Lower lobe of right lung (tissue), 2 donors: ENCODE measurements around the gene CRTC3. TPM values are rescaled to one million over a fixed set of nuclear protein-coding genes. Genes with fewer than 3 reads are reported as not detected.
"Not testable (repeated sequence)": the region's sequence is repeated elsewhere in the genome, so short reads cannot be mapped to it uniquely, and the experiment has no call there.

Experiments
- ATAC-seq, 2 donors: fragments of 200-7000 bp; cut with Tn5 transposase; one replicate each; pipeline ENCODE4 v1.9.1; 2020 to 2022; ENCODE audit warnings: mild to moderate bottlenecking in 2 of 2, moderate library complexity in 2 of 2
- DNase-seq: peaks from one replicate; pipeline ENCODE4 v3.0.0-alpha.2; 2020
- H3K27ac ChIP-seq: fragments of 200-600 bp; one replicate; pipeline ENCODE4 v1.8.0; 2022
- H3K27me3 ChIP-seq: fragments of 200-600 bp; one replicate; pipeline ENCODE4 v1.8.0; 2022; ENCODE audit warnings: low read depth
- H3K36me3 ChIP-seq: fragments of 200-600 bp; one replicate; pipeline ENCODE4 v1.8.0; 2022; ENCODE audit warnings: mild to moderate bottlenecking
- H3K4me1 ChIP-seq: fragments of 200-600 bp; one replicate; pipeline ENCODE4 v1.8.0; 2022
- H3K4me3 ChIP-seq: fragments of 200-600 bp; one replicate; pipeline ENCODE4 v1.8.0; 2022; ENCODE audit warnings: mild to moderate bottlenecking
- H3K9me3 ChIP-seq: fragments of 200-600 bp; one replicate; pipeline ENCODE4 v1.8.0; 2022
- CTCF ChIP-seq: fragments of 200-600 bp; IDR thresholded peaks from one replicate; pipeline ENCODE4 v1.8.0; 2022; ENCODE audit warnings: antibody characterized with exemption, mild to moderate bottlenecking
- intact Hi-C: fragments of 100-400 bp; cut with DNase I; formaldehyde crosslinking; loops from one replicate; pipeline ENCODE4 v1.11.0; 2022
- total RNA-seq: library from RNA; stranded (reverse); fragmentation: NEBNext Ultra II Directional; extraction: Animal tissue kit (Norgen Biotek cat#: 25700); gene quantifications from one replicate; pipeline ENCODE4 v1.2.1, GENCODE V29; 2021
- donor health status: DM: no; HTN: yes; CAD: no; lungs with severe emphysema.

Gene CRTC3
- total RNA-seq, 1 donor from 2014 or later: 40.6 TPM

GRCh38 chr15:90650956-90651689 lies 121.4 kb downstream of the CRTC3 start:
- no peak for ATAC-seq
- intact Hi-C loops: no loop called here
- Histone ChIP-seq H3K27ac (no peak overlapping the region), H3K4me3 (no peak overlapping the region), H3K9me3 (no peaks in the 10 kb centered on the region), H3K36me3 (no peaks in the 10 kb centered on the region), H3K27me3 (no peaks in the 10 kb centered on the region), H3K4me1 (peaks cover 32% of the 10 kb centered on the region)
- TF ChIP-seq CTCF: no peak
- no peak for DNase-seq

GRCh38 chr15:90654233-90655136 lies 124.8 kb downstream of the CRTC3 start:
- intact Hi-C loops: no loop called here
- Histone ChIP-seq H3K36me3 (no peaks in the 10 kb centered on the region), H3K9me3 (no peaks in the 10 kb centered on the region), H3K27me3 (no peaks in the 10 kb centered on the region), H3K27ac (no peak overlapping the region), H3K4me3 (no peak overlapping the region), H3K4me1 (peaks cover 15% of the 10 kb centered on the region)
- TF ChIP-seq CTCF: no peak
- DNase-seq: no peak
- ATAC-seq: peak in 1 of 2 donors; percentile 47

- H3K4me1 ChIP-seq: peaks cover 35% of the 10 kb centered on the region
- intact Hi-C loops, ATAC-seq: not testable (repeated sequence)
Observed at GRCh38 chr15:90657520-90658172, 127.9 kb downstream of the CRTC3 start.

GRCh38 chr15:90659481-90659880 lies 129.8 kb downstream of the CRTC3 start:
- H3K9me3 ChIP-seq: no peaks in the 10 kb centered on the region
- intact Hi-C loops: no loop called here
- H3K36me3 ChIP-seq: no peaks in the 10 kb centered on the region
- H3K27me3 ChIP-seq: no peaks in the 10 kb centered on the region
- H3K27ac ChIP-seq: no peak overlapping the region
- TF ChIP-seq CTCF: no peak
- peaks cover 35% of the 10 kb centered on the region for H3K4me1 ChIP-seq
- DNase-seq (no peak), ATAC-seq (no peak)
- H3K4me3 ChIP-seq: no peak overlapping the region

More at GRCh38 chr15:90657520-90658172, 127.9 kb downstream of the CRTC3 start:
- not testable (repeated sequence) for H3K27me3 ChIP-seq, H3K9me3 ChIP-seq, DNase-seq, H3K4me3 ChIP-seq, H3K36me3 ChIP-seq, H3K27ac ChIP-seq

GRCh38 chr15:90660195-90660998 lies 130.7 kb downstream of the CRTC3 start:
- ATAC-seq (peak; percentile 76 to 85), DNase-seq (peak; percentile 75)
- H3K9me3 ChIP-seq: no peaks in the 10 kb centered on the region
- intact Hi-C loops: no loop called here
- peaks cover 35% of the 10 kb centered on the region for H3K4me1 ChIP-seq
- no peaks in the 10 kb centered on the region for H3K27me3 ChIP-seq
- H3K4me3 ChIP-seq: peak overlapping the region; percentile 5
- no peak for TF ChIP-seq CTCF
- no peaks in the 10 kb centered on the region for H3K36me3 ChIP-seq
- peak overlapping the region; percentile 76 for H3K27ac ChIP-seq

- H3K36me3 ChIP-seq, DNase-seq, H3K27me3 ChIP-seq, H3K9me3 ChIP-seq, intact Hi-C loops: not testable (repeated sequence)
- Histone ChIP-seq H3K4me1 (peaks cover 37% of the 10 kb centered on the region), H3K27ac (peak overlapping the region; percentile 76), H3K4me3 (peak overlapping the region; percentile 5)
- ATAC-seq: peak; percentile 17 to 31
Observed at GRCh38 chr15:90660999-90661330, 131.2 kb downstream of the CRTC3 start.

- H3K36me3 ChIP-seq, H3K9me3 ChIP-seq, DNase-seq, intact Hi-C loops, ATAC-seq, H3K27ac ChIP-seq, H3K4me3 ChIP-seq, H3K27me3 ChIP-seq: not testable (repeated sequence)
- H3K4me1 ChIP-seq: peaks cover 40% of the 10 kb centered on the region
Observed at GRCh38 chr15:90664081-90664461, 134.3 kb downstream of the CRTC3 start.
